A549 (cell line): ENCODE data around the gene KIF2A. TPM values are rescaled to one million over a fixed set of nuclear protein-coding genes. Genes with fewer than 3 reads are reported as not detected.

Experiments
- ATAC-seq, 2 experiments: fragments of 200-7000 bp in 1 of 2; fragments of >200 bp in 1 of 2; cut with Nextera tagmentation in 1 of 2; cut with Tn5 transposase in 1 of 2; 3 replicates each; pipeline versions ENCODE4 v1.8.0 to v1.9.1; 2018 to 2020; ENCODE audit warnings: mild to moderate bottlenecking in 1 of 2, moderate library complexity in 1 of 2
- CTCF ChIA-PET: fragments of 300-600 bp; sonication (Branson Sonifier 250); formaldehyde crosslinking; extraction: SDS; loops from one replicate; lab custom pipeline; 2021; ENCODE audit warnings: antibody characterized with exemption, inconsistent platforms; lab: Yijun Ruan, JAX
- POLR2A ChIA-PET: fragments of 350-600 bp; formaldehyde crosslinking; extraction: SDS; loops from one replicate; lab custom pipeline; 2021; ENCODE audit warnings: antibody characterized with exemption, inconsistent platforms; lab: Yijun Ruan, JAX
- DNase-seq, 2 experiments: peaks; one replicate each; pipeline versions ENCODE4 v3.0.0 to v3.0.0-alpha.2; 2011 to 2016; ENCODE audit warnings: low read depth in 1 of 2, low spot score in 1 of 2
- FAIRE-seq: peaks from 2 replicates; lab custom pipeline; 2011; peaks lifted over from hg19 to GRCh38; lab: Jason Lieb, UNC
- H3K27ac ChIP-seq, 2 experiments: fragments of >200 bp; sonication (Bioruptor Twin); formaldehyde crosslinking; 3 replicates each; pipeline ENCODE4 v1.5.1; 2016 to 2017
- H3K4me1 ChIP-seq: fragments of >200 bp; sonication (Bioruptor Twin); formaldehyde crosslinking; 3 replicates; pipeline ENCODE4 v1.6.1; 2016
- H3K4me2 ChIP-seq: fragments of >200 bp; sonication (Bioruptor Twin); formaldehyde crosslinking; 3 replicates; pipeline ENCODE4 v1.6.1; 2016
- H3K4me3 ChIP-seq: fragments of >200 bp; sonication (Bioruptor Twin); formaldehyde crosslinking; 3 replicates; pipeline ENCODE4 v1.5.1; 2016
- H3K9me3 ChIP-seq: fragments of >200 bp; sonication (Bioruptor Twin); formaldehyde crosslinking; 3 replicates; pipeline ENCODE4 v1.6.1; 2016
- BHLHE40 ChIP-seq: IDR thresholded peaks from 2 replicates; pipeline ENCODE4 v1.6.1; 2012; ENCODE audit warnings: low read depth, low read length, inconsistent platforms
- CHD2 ChIP-seq: fragments of 150-350 bp; IDR thresholded peaks from 2 replicates; pipeline ENCODE4 v1.6.1; 2014; ENCODE audit warnings: low read length; ENCODE audit not compliant: partially characterized antibody
- E2F6 ChIP-seq: IDR thresholded peaks from 2 replicates; pipeline ENCODE4 v1.6.1; 2012; ENCODE audit warnings: low read depth, borderline replicate concordance
- EHMT2 ChIP-seq: fragments of 200-600 bp; sonication (generic); IDR thresholded peaks from 2 replicates; pipeline ENCODE4 v1.6.1; 2016; ENCODE audit warnings: antibody characterized with exemption, low read depth, mild to moderate bottlenecking, moderate library complexity
- FOSL2 ChIP-seq, 2 experiments: fragments of 450-650 bp in 1 of 2; fragments of >200 bp in 1 of 2; sonication (Bioruptor Twin) in 1 of 2; formaldehyde crosslinking; IDR thresholded peaks; 2 replicates each; pipeline versions ENCODE4 v1.5.0 to v1.6.1; 2016 to 2020; ENCODE audit warnings: mild to moderate bottlenecking in 1 of 2, moderate library complexity in 1 of 2
- HDAC2 ChIP-seq: fragments of 200-600 bp; sonication (generic); IDR thresholded peaks from 2 replicates; pipeline ENCODE4 v1.6.1; 2016
- HOXA7 ChIP-seq: fragments of 250-450 bp; sonication (Bioruptor Pico); IDR thresholded peaks from 2 replicates; pipeline ENCODE4 v1.5.0; 2020; ENCODE audit warnings: mild to moderate bottlenecking, moderate library complexity
- HOXB5 ChIP-seq: fragments of 250-450 bp; sonication (Bioruptor Pico); IDR thresholded peaks from 2 replicates; pipeline ENCODE4 v1.5.0; 2020; ENCODE audit warnings: mild to moderate bottlenecking, moderate library complexity
- JUN ChIP-seq, 2 experiments: fragments of >200 bp; sonication (Bioruptor Twin); formaldehyde crosslinking; IDR thresholded peaks; 2 replicates in 1 of 2; 3 replicates in 1 of 2; pipeline ENCODE4 v1.6.1; 2016 to 2017
- MAX ChIP-seq: IDR thresholded peaks from 2 replicates; pipeline ENCODE4 v1.6.1; 2012
- MYC ChIP-seq: IDR thresholded peaks from 2 replicates; pipeline ENCODE4 v1.6.1; 2012; ENCODE audit warnings: mild to moderate bottlenecking, inconsistent platforms, low read length, improper control_type of control experiment, borderline replicate concordance
- NFE2L2 ChIP-seq: fragments of 150-350 bp; conservative IDR thresholded peaks from 2 replicates; pipeline ENCODE4 v1.6.1; 2014; ENCODE audit warnings: low read length
- NR3C1 ChIP-seq: fragments of >200 bp; sonication (Bioruptor Twin); formaldehyde crosslinking; IDR thresholded peaks from 3 replicates; pipeline ENCODE4 v1.6.1; 2017
- PHF8 ChIP-seq: fragments of 200-600 bp; sonication (generic); IDR thresholded peaks from 2 replicates; pipeline ENCODE4 v1.6.1; 2016; ENCODE audit warnings: low read depth, mild to moderate bottlenecking, antibody characterized with exemption, moderate library complexity, borderline replicate concordance
- POLR2A ChIP-seq: IDR thresholded peaks from 2 replicates; pipeline ENCODE4 v1.6.1; 2012; ENCODE audit warnings: mild to moderate bottlenecking, low read length
- RAD21 ChIP-seq, 2 experiments: fragments of >200 bp in 1 of 2; sonication (Bioruptor Twin) in 1 of 2; formaldehyde crosslinking in 1 of 2; IDR thresholded peaks in 1 of 2; conservative IDR thresholded peaks in 1 of 2; 2 replicates in 1 of 2; 3 replicates in 1 of 2; pipeline ENCODE4 v1.6.1; 2012 to 2018; ENCODE audit warnings: inconsistent platforms in 1 of 2
- RARB ChIP-seq: fragments of 250-450 bp; sonication (Bioruptor Pico); IDR thresholded peaks from 2 replicates; pipeline ENCODE4 v1.8.0; 2021; ENCODE audit warnings: mild to moderate bottlenecking, moderate library complexity
- RFX5 ChIP-seq: fragments of 450-650 bp; IDR thresholded peaks from 2 replicates; pipeline ENCODE4 v1.7.1; 2014; ENCODE audit warnings: antibody characterized with exemption, mild to moderate bottlenecking, moderate library complexity
- TFCP2L1 ChIP-seq: fragments of 250-450 bp; sonication (Bioruptor Pico); IDR thresholded peaks from 2 replicates; pipeline ENCODE4 v1.5.0; 2021; ENCODE audit warnings: mild to moderate bottlenecking
- USF2 ChIP-seq: fragments of 450-650 bp; IDR thresholded peaks from 2 replicates; pipeline ENCODE4 v1.6.1; 2014; ENCODE audit warnings: antibody characterized with exemption
- ZC3H11A ChIP-seq: fragments of 450-650 bp; IDR thresholded peaks from 2 replicates; pipeline ENCODE4 v1.6.1; 2014; ENCODE audit warnings: antibody characterized with exemption, mild to moderate bottlenecking
- ZNF302 ChIP-seq: fragments of 250-450 bp; sonication (Bioruptor Pico); IDR thresholded peaks from 2 replicates; pipeline ENCODE4 v1.9.0; 2021; ENCODE audit warnings: inconsistent platforms, mild to moderate bottlenecking, moderate library complexity
- WGBS: methylation state at CpG from one replicate; pipeline ENCODE4 v1.1.6; 2017; ENCODE audit errors: missing lambda C conversion rate; 5-methylcytosine and 5-hydroxymethylcytosine counted together
- polyA plus RNA-seq, 4 experiments: library from polyadenylated mRNA; depleted of rRNA in 3 of 4; stranded (reverse); fragments of >200 nt; fragmentation: RNase III in 1 of 4; extraction: RNeasy Plus Mini Kit Qiagen cat#74134 plus additional on column Dnase treatment in 1 of 4; gene quantifications; 2 replicates in 3 of 4; 3 replicates in 1 of 4; pipeline ENCODE4 v1.2.3, GENCODE V29; 2011 to 2017
- TF ChIP-seq, protein P1 (sequence below): fragments of >200 bp; sonication (Bioruptor Twin); formaldehyde crosslinking; IDR thresholded peaks from 3 replicates; pipeline ENCODE4 v1.6.1; 2016
- TF ChIP-seq, protein P2 (sequence below): IDR thresholded peaks from 2 replicates; pipeline ENCODE4 v1.6.1; 2012
- TF ChIP-seq, protein P3 (sequence below): fragments of 250-450 bp; sonication (Bioruptor Pico); IDR thresholded peaks from 2 replicates; pipeline ENCODE4 v1.5.0; 2020; ENCODE audit warnings: low read depth, mild to moderate bottlenecking, moderate library complexity

KIF2A gene
- polyA plus RNA-seq, 2 of the 4 experiments (the other 2 are of a cell fraction): 44.5 to 68.9 TPM

GRCh38 chr5:62395210-62395950 is 89.4 kb downstream of the KIF2A start:
- CTCF ChIA-PET: interaction anchor here (0.7 kb wide), 1 partner anchor 9 kb away, joined by 3 read pairs; no protein-coding TSS in a partner anchor

DNA sequence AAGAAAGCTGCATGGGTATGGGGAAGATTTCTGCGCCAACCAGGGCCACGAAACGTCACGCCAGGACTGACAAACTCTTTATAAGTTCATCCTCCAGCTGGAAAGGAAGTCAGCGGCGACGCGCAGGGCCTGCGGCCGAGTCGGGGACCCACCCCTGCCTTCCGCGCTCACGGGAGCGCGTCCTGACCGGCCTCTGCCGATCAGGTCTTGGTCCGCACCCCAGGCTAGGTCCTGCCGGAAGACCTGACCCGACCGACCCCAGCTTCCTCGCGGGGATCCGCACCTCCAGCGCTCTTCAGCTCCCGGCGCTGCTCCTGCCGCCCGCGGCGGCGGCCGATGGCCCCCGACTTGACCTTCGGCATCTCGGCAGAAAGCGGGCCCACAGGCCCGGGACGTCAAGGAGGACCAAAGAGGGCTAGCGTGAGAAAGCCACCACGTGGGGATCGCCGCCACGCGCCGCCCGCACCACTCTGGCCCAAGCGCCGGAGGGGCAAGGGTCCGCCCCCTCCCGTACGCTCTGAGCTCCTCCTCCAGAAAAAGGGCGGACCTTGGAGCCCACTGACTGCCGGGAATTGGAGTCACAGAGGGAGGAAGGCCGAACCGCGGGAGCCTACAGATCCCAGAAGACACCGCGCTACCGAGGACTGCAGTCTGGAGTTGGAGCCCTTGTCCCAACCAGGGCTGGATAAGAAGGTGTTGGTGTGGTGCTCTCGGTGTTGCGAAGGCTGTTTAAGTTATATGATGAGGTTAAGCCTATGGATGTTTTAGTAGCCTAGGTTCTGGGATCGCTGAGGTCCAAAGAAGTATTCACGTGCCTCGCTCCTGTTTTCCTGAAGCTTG is 97.6 kb downstream of the KIF2A start, which contains the start of gene DIMT1:
DIMT1 (minus strand) TSS at position 495 of the 840 bp plus-strand sequence; CDS start at position 362, 133 bp downstream.
- ATAC-seq (peak; percentile 99), FAIRE-seq (no peak), DNase-seq (peak; percentile 95 to 96)
- WGBS: under 1% methylated on average over 43 of the region's 66 CpGs
- ChIA-PET CTCF (interaction anchor here (0.6 to 1.4 kb wide), 5 partner anchors 8 to 51 kb away, joined by 3 to 4 read pairs (median 3); no protein-coding TSS in a partner anchor), POLR2A (interaction anchor here (0.9 to 3.2 kb wide), 9 partner anchors 9 to 98 kb away, joined by 3 to 87 read pairs (median 6); partner anchors contain the start of genes IPO11 and KIF2A)
- TF ChIP-seq, protein P1, sequence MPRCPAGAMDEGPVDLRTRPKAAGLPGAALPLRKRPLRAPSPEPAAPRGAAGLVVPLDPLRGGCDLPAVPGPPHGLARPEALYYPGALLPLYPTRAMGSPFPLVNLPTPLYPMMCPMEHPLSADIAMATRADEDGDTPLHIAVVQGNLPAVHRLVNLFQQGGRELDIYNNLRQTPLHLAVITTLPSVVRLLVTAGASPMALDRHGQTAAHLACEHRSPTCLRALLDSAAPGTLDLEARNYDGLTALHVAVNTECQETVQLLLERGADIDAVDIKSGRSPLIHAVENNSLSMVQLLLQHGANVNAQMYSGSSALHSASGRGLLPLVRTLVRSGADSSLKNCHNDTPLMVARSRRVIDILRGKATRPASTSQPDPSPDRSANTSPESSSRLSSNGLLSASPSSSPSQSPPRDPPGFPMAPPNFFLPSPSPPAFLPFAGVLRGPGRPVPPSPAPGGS: peak; percentile 94
- TF ChIP-seq USF2: peak; percentile 78
- peak; percentile 71 to 91 for TF ChIP-seq JUN (IDR thresholded peaks at IDR 0.05)
- no peak for TF ChIP-seq TFCP2L1 (CRISPR knock-in tag)
- TF ChIP-seq MAX: peak; percentile 99
- TF ChIP-seq RAD21 (conservative IDR thresholded peaks at IDR 0.05 in 1 of 2, IDR thresholded peaks at IDR 0.05 in 1 of 2): no peak
- TF ChIP-seq HDAC2: no peak
- no peak for TF ChIP-seq NR3C1
- no peak for TF ChIP-seq BHLHE40
- TF ChIP-seq RFX5: 0 out of 2 replicates have a peak, but pooled peaks have one; percentile 38
- TF ChIP-seq MYC: peak; percentile 98
- TF ChIP-seq EHMT2: no peak
- TF ChIP-seq, protein P2, sequence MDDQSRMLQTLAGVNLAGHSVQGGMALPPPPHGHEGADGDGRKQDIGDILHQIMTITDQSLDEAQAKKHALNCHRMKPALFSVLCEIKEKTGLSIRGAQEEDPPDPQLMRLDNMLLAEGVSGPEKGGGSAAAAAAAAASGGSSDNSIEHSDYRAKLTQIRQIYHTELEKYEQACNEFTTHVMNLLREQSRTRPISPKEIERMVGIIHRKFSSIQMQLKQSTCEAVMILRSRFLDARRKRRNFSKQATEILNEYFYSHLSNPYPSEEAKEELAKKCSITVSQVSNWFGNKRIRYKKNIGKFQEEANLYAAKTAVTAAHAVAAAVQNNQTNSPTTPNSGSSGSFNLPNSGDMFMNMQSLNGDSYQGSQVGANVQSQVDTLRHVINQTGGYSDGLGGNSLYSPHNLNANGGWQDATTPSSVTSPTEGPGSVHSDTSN: no peak
- TF ChIP-seq NFE2L2: no peak
- peak; percentile 99 for TF ChIP-seq PHF8
- TF ChIP-seq E2F6: peak; percentile 84
- peak; percentile 95 for TF ChIP-seq POLR2A
- TF ChIP-seq CHD2: no peak
- TF ChIP-seq HOXB5: no peak
- no peak for TF ChIP-seq ZC3H11A
- no peak for TF ChIP-seq HOXA7 (CRISPR knock-in tag)
- TF ChIP-seq, protein P3, sequence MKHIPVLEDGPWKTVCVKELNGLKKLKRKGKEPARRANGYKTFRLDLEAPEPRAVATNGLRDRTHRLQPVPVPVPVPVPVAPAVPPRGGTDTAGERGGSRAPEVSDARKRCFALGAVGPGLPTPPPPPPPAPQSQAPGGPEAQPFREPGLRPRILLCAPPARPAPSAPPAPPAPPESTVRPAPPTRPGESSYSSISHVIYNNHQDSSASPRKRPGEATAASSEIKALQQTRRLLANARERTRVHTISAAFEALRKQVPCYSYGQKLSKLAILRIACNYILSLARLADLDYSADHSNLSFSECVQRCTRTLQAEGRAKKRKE (CRISPR knock-in tag): no peak
- peak; percentile 64; the same call in 1 of the 2 replicates for TF ChIP-seq RARB (CRISPR knock-in tag)
- H3K27ac ChIP-seq: peak within 1 kb of the TSS; percentile 89 to 95
- H3K4me2 ChIP-seq: peak within 1 kb of the TSS; percentile 97
- H3K4me3 ChIP-seq: peak within 1 kb of the TSS; percentile 66
- no peaks in the 10 kb centered on the region for H3K9me3 ChIP-seq
- H3K4me1 ChIP-seq: peaks cover 15% of the 10 kb centered on the region

More at GRCh38 chr5:62395210-62395950, 89.4 kb downstream of the KIF2A start:
- 96% methylated on average over 5 of the region's 5 CpGs for WGBS
- Histone ChIP-seq H3K4me3 (no peak overlapping the region), H3K9me3 (no peaks in the 10 kb centered on the region), H3K27ac (no peak overlapping the region), H3K4me2 (no peak overlapping the region), H3K4me1 (no peaks in the 10 kb centered on the region)
- ATAC-seq: 0 out of 6 replicates have a peak, but pooled peaks of 1 of the 2 experiments have one; percentile 16
- no peak for TF ChIP-seq FOSL2 (IDR thresholded peaks at IDR 0.05)
- TF ChIP-seq FOSL2 (CRISPR knock-in tag; IDR thresholded peaks at IDR 0.05): peak; percentile 55
- no peak for TF ChIP-seq ZNF302
- POLR2A ChIA-PET: interaction anchor here (2.9 kb wide), 1 partner anchor 9 kb away, joined by 9 read pairs; the partner anchor contains the start of gene DIMT1
- no peak for FAIRE-seq
- no peak for DNase-seq
